NCI-H128 (cell line): ENCODE results near the gene YIF1A.

Experiments
- DNase-seq: peaks from one replicate; lab custom pipeline; 2025; ENCODE audit not compliant: unreplicated experiment; lab: John Stamatoyannopoulos, UW

Gene YIF1A

GRCh38 chr11:66248903-66249302 is 40.0 kb downstream of the YIF1A start:
- DNase-seq: no peak

DNA sequence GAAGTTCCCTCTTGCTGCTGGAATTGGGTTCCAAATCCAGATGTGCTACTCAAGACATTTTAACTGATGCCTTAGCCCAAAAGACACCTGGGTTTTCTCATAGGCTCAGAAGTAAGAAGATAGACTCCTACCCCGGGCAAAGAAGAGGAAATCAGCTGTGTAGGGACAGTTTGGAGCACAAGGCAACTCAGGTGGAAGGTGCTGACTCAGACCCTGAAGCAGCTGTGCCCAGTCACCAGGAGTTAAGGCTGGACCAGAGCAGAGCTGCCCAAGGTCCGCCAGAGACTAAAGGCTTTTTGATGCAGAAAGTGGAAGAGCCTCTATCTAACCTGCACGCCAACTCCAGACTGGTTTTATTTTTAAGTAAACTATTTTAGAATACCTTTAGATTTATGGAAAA is 41.1 kb downstream of the YIF1A start:
- no peak for DNase-seq

DNA sequence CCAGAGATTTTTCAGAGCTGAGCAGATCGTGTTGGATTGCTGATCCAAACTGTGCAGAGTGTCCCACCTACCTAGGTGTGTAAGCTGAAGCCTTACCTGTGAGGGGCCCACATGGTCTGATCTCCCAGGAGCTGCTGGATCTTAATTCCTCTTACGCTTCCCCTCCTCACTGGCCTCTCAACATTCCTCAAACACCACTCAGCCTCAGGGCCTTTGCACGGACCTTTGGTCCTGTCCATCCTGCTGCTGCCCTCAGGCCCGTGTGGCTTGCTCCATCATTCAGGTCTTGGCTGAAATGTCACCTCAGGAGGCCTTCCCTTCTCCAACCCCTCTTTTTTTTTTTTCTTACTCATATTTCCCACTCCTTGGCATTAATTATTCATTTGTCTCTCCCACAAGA is 41.6 kb downstream of the YIF1A start:
- no peak for DNase-seq

DNA sequence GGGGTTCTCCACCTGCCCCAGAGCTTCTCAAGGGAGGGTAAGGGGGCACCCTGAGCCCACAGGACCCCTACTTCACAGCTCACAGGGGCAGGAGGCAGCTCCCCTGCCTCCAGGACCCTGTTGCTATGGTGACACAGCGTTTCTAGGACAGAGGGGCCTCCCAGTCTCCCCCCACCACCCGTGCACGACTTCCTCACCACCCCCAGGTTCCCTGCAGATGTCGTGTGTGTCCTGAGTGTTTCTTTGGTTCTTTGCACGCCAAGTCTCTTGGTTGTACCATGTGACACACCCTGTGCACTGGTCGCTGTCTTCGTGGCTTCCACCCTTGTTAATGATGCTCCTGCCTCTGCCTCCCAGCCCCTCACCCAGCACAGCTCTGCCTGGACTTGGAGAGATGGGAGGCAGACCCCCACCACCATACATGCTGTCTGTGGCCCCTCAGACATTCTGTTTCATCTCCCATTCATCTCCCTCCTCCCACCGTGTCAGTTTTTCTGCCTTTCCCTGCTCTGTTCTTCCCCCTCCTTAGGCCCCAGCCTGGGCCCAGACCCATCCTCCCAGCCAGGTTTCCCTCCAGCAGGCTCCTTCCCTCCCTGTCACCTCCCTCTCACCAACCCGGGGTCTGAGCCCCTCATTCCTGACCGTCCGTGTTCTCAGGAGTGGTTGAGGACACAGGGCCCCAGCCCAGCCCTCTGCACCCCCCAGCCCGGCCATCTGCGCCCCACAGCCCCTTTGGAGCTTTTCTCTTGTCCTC is 45.0 kb downstream of the YIF1A start:
- DNase-seq: no peak

DNA sequence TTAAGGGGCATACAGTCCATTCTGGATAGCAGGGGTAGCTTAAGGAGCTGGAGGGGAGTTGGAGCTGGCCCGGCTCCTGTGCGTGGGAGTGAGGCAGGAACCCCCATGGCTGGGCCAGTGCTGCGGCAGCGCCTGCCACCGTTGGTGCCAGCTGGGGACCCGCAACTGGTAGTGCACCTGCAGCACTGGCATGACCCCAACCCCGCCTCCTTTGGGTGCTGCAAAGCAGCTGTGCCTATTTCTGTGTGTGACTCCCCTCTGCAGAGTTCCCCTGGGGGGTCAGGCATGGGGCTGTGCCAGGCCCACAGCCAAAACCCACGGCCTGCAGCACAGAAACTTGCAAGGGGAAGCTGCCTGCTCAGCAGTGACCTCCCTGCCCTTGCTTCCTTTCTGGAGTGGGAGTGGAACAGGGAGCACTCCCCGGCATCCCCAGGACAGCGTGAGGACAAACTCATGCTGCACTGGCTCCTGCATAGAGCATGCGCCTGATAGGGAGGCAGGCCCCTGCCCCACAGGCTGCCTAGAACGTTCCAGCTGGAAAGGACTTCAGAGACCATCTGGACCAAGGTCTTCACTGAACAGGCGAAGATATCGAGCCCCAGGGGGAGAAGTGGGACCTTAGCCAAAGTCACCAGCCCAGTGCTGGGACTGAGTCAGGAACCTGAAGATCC is 46.7 kb downstream of the YIF1A start:
- no peak for DNase-seq

DNA sequence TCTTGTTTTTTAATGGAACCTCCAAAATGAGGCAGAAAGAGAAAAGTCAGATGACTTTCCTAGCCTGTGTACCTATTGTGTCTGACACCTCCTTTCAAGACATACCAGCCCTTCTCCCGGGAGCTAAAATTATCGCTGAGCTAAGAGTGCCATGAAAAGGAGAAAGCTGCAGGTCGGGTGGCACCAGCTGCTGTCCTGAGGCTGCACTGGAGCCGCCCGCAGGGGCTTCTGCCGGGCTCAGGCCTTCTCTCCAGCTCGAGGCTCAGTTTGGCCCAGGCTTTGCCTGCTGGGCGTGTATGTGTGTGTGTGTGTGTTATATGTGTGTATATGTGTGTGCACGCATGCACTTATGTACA is 48.2 kb downstream of the YIF1A start:
- no peak for DNase-seq

DNA sequence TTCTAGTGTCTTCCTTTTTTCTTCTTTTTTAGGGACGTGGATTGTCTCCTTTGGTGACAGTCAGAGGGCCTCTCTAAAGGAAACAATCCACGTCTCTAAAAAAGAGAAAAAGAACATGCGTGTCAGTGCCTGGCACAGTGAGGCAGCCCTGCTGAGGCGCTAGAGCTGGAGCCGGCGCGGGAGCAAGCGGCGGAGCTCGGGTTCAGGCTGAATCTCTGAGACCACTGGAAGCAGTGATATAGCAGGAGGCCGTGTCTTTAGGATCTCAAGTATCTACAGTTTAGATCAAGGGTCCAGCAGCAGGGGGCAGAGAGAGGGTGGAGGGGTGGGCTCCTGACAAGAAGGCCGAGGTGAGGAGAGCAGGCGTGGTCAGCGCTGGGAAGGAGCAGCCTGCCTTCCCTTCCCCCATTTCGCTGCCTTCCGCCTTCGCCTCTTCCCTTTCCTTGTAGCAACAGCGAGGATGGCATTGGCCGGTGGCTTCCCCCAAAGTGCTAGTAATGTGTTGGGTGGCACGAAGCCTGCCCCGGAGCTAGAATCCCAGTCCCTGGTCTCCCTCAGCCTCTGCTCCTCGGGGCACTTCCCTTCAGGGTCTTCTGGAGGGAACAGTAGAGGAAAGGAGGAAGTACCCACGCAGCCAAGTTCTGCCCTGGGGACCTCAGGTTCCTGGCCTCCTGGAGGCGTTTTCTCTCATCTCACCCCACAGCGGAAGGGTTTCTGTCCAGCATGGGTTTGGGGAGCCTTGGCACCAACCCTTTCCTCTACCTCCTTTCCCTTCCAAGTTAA is 48.8 kb downstream of the YIF1A start:
- no peak for DNase-seq

DNA sequence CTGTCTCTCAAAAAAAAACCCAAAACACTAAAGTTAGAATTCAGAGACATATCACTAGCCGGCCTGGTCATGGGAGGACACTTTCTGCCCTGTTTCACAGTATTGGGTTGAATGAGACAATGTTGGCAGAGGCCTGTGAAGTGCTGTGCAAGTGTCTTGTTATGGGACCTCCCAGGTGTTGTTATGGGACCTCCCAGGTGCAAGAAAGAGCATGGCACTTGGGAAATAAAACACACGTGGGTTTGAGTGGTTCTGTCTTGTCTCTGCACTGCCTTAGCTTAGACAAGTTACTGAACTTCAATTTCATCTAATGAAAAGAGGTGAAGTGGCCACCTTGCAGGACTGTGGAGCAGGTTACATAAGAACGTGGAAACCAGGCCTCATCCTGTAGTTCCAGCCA is 49.4 kb downstream of the YIF1A start:
- no peak for DNase-seq

DNA sequence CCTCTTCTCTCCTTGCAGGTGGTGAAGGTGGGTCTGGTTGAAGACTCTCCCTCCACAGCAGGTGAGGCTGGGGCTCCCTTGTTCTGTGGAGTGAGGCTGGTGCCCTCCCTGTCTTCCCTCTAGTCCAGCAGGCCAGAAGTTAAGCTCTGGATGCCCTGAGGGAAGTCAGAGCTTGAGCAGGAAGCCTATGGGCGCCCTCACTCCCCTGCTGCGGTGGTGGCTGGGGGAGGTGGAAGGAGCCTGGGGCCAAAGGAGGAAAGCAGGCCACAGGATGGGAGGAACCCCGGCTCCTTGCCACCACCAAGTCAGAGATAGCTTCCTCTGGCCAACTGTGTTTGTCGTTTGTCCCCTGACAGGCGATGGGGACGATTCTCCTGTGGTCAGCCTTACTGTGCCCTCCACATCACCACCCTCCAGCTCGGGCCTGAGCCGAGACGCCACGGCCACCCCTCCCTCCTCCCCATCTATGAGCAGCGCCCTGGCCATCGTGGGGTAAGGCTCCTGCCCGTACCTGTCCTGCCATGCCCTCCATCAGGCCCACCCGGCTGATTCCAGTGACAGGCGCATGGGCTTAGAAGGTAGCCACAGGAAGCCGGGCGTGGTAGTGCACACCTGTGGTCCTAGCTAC is 50.0 kb downstream of the YIF1A start:
- no peak for DNase-seq

GRCh38 chr11:66237867-66238266 is 51.1 kb downstream of the YIF1A start:
- no peak for DNase-seq

GRCh38 chr11:66235141-66235540 is 53.8 kb downstream of the YIF1A start:
- no peak for DNase-seq
